Peyer's patch (tissue), 4 donors: ENCODE data around the gene CEP55. TPM values are rescaled to one million over a fixed set of nuclear protein-coding genes. Genes with fewer than 3 reads are reported as not detected.

Experiments
- DNase-seq, 3 donors: peaks; one replicate each; pipeline ENCODE4 v3.0.0-alpha.2; 2017 to 2019
- H3K27ac ChIP-seq, 4 donors: fragments of 200-600 bp; sonication (generic); one replicate each; pipeline ENCODE4 v1.5.1; 2016 to 2019
- H3K27me3 ChIP-seq, 2 donors: fragments of 200-600 bp; sonication (generic); one replicate each; pipeline ENCODE4 v1.5.1; 2019
- H3K36me3 ChIP-seq, 3 donors: fragments of 200-600 bp; sonication (generic); one replicate each; pipeline ENCODE4 v1.5.1; 2016 to 2019
- H3K4me1 ChIP-seq, 4 donors: fragments of 200-600 bp; sonication (generic); one replicate each; pipeline ENCODE4 v1.5.1; 2016 to 2019
- H3K4me3 ChIP-seq, 4 donors: fragments of 200-600 bp; sonication (generic); 1 replicate in 3 of 4; 2 replicates in 1 of 4; pipeline ENCODE4 v1.5.1; 2016 to 2019; ENCODE audit warnings: mild to moderate bottlenecking in 1 of 4
- H3K9me3 ChIP-seq, 4 donors: fragments of 200-600 bp; sonication (generic); one replicate each; pipeline ENCODE4 v1.5.1; 2016 to 2019; ENCODE audit warnings: mild to moderate bottlenecking in 1 of 4
- CTCF ChIP-seq, 6 experiments: fragments of 450-650 bp in 4 of 6; fragments of 200-600 bp in 2 of 6; sonication (generic) in 1 of 6; IDR thresholded peaks; one replicate each; pipeline ENCODE4 v1.5.1; 2017 to 2019; ENCODE audit warnings: antibody characterized with exemption in 6 of 6, mild to moderate bottlenecking in 3 of 6, moderate library complexity in 1 of 6
- POLR2A ChIP-seq, 2 donors: fragments of 450-650 bp; IDR thresholded peaks; one replicate each; pipeline ENCODE4 v1.5.1; 2017; ENCODE audit warnings: antibody characterized with exemption in 2 of 2, mild to moderate bottlenecking in 2 of 2, moderate library complexity in 2 of 2
- total RNA-seq, 4 donors: library from RNA; depleted of rRNA; stranded (reverse); fragments of >200 nt; gene quantifications; one replicate each; pipeline ENCODE4 v1.1.0, GENCODE V29; 2016

Gene CEP55
- total RNA-seq, 4 donors from 2014 or later: 1.1 to 32.2 (median 4.5) TPM

GRCh38 chr10:93461109-93461806 lies 35.2 kb upstream of the CEP55 start:
- Histone ChIP-seq H3K9me3 (no peaks in the 10 kb centered on the region), H3K4me1 (peaks cover 0 to 33% (median 4%) of the 10 kb centered on the region in 4 donors), H3K4me3 (no peak overlapping the region), H3K27me3 (no peaks in the 10 kb centered on the region), H3K27ac (peak overlapping the region; percentile 17 to 74 (median 54)), H3K36me3 (no peaks in the 10 kb centered on the region)
- no peak for DNase-seq
- TF ChIP-seq CTCF (IDR thresholded peaks at IDR 0.05): no peak
- no peak for TF ChIP-seq POLR2A (IDR thresholded peaks at IDR 0.05)

GRCh38 chr10:93461807-93462178 lies 34.6 kb upstream of the CEP55 start:
- Histone ChIP-seq H3K4me1 (peaks cover 0 to 38% (median 4%) of the 10 kb centered on the region in 4 donors), H3K27me3 (no peaks in the 10 kb centered on the region), H3K27ac (peak overlapping the region in 3 of 4 donors; percentile 38 to 74 (median 71)), H3K36me3 (no peaks in the 10 kb centered on the region), H3K4me3 (no peak overlapping the region), H3K9me3 (no peaks in the 10 kb centered on the region)
- no peak for DNase-seq
- no peak for TF ChIP-seq CTCF (IDR thresholded peaks at IDR 0.05)

GRCh38 chr10:93462371-93462770 lies 34.0 kb upstream of the CEP55 start:
- Histone ChIP-seq H3K4me1 (peaks cover 0 to 39% (median 4%) of the 10 kb centered on the region in 4 donors), H3K9me3 (no peaks in the 10 kb centered on the region), H3K27ac (peak overlapping the region in 2 of 4 donors; percentile 32 to 74), H3K36me3 (no peaks in the 10 kb centered on the region), H3K27me3 (no peaks in the 10 kb centered on the region), H3K4me3 (no peak overlapping the region)
- TF ChIP-seq POLR2A (IDR thresholded peaks at IDR 0.05) (no peak), CTCF (IDR thresholded peaks at IDR 0.05) (no peak)
- DNase-seq: no peak

GRCh38 chr10:93462881-93463280 lies 33.5 kb upstream of the CEP55 start:
- Histone ChIP-seq H3K27me3 (no peaks in the 10 kb centered on the region), H3K27ac (peak overlapping the region in 2 of 4 donors; percentile 40 to 74), H3K4me1 (peaks cover 0 to 39% (median 4%) of the 10 kb centered on the region in 4 donors), H3K9me3 (no peaks in the 10 kb centered on the region), H3K36me3 (no peaks in the 10 kb centered on the region), H3K4me3 (no peak overlapping the region)
- no peak for DNase-seq
- TF ChIP-seq POLR2A (IDR thresholded peaks at IDR 0.05) (no peak), CTCF (IDR thresholded peaks at IDR 0.05) (no peak)

- no peak for DNase-seq
- H3K4me1 ChIP-seq: peaks cover 0 to 39% (median 2%) of the 10 kb centered on the region in 4 donors
- TF ChIP-seq CTCF (IDR thresholded peaks at IDR 0.05): no peak
- no peak for TF ChIP-seq POLR2A (IDR thresholded peaks at IDR 0.05)
Observed at GRCh38 chr10:93463723-93464476, 32.5 kb upstream of the CEP55 start.

More at GRCh38 chr10:93463723-93464476, 32.5 kb upstream of the CEP55 start:
- Histone ChIP-seq H3K27me3 (no peaks in the 10 kb centered on the region), H3K4me3 (no peak overlapping the region), H3K27ac (peak overlapping the region; percentile 20 to 74 (median 54)), H3K9me3 (no peaks in the 10 kb centered on the region), H3K36me3 (no peaks in the 10 kb centered on the region)
